ENCODE data around the gene CCDC192. TPM values are rescaled to one million over a fixed set of nuclear protein-coding genes. Genes with fewer than 3 reads are reported as not detected.

Gene CCDC192
- polyA plus RNA-seq, 1 donor from 2014 or later, result not detected

- Histone ChIP-seq H3K36me3 (ENCODE audit: insufficient read depth, low read length) (no peaks in the 10 kb centered on the region), H3K9ac (ENCODE audit: low read length) (no peak overlapping the region), H4K20me1 (ENCODE audit: insufficient read depth) (no peaks in the 10 kb centered on the region), H3K9me2 (ENCODE audit: insufficient read depth, low read length) (no peaks in the 10 kb centered on the region), H3K9me3 (ENCODE audit: low read length) (no peaks in the 10 kb centered on the region), H3K4me2 (ENCODE audit: low read length) (no peak overlapping the region), H3K4me3 (ENCODE audit: low read length) (no peak overlapping the region), H3F3A (ENCODE audit: insufficient read depth, low read length, poor library complexity, severe bottlenecking) (no peaks in the 10 kb centered on the region), H3K27ac (ENCODE audit: low read length) (no peak overlapping the region), H3K27me3 (ENCODE audit: insufficient read depth, low read depth, low read length) (no peaks in the 10 kb centered on the region), H2AFZ (ENCODE audit: low read depth, low read length) (no peak overlapping the region), H3K79me2 (replicated peaks; ENCODE audit: insufficient read depth, low read length) (no peaks in the 10 kb centered on the region)
- no peak for TF ChIP-seq SMC3 (conservative IDR thresholded peaks at IDR 0.05; ENCODE audit: poor library complexity)
- TF ChIP-seq RAD21 (conservative IDR thresholded peaks at IDR 0.05), result no peak
- no peak for TF ChIP-seq EP300 (conservative IDR thresholded peaks at IDR 0.05; ENCODE audit: poor library complexity, severe bottlenecking)
- no peak for TF ChIP-seq TAF1 (IDR thresholded peaks at IDR 0.05; ENCODE audit: low read depth)
- TF ChIP-seq REST (IDR thresholded peaks at IDR 0.05; ENCODE audit: borderline replicate concordance), result no peak
- no peak for TF ChIP-seq CTCF (IDR thresholded peaks at IDR 0.05; ENCODE audit: poor library complexity, severe bottlenecking)
- no peak for TF ChIP-seq EZH2 (IDR thresholded peaks at IDR 0.05; ENCODE audit: borderline replicate concordance, insufficient read depth, low read length, poor library complexity, severe bottlenecking)
- TF ChIP-seq MXI1 (conservative IDR thresholded peaks at IDR 0.05; ENCODE audit: poor library complexity, severe bottlenecking), result no peak
- TF ChIP-seq POLR2AphosphoS5 (IDR thresholded peaks at IDR 0.05), result no peak
These were observed 206.6 kb downstream of the CCDC192 start for GRCh38 chr5:127909821-127910220.

- no peak overlapping the region for H3K9ac ChIP-seq (ENCODE audit: low read length)
- H3F3A ChIP-seq (ENCODE audit: insufficient read depth, low read length, poor library complexity, severe bottlenecking), result no peaks in the 10 kb centered on the region
- no peaks in the 10 kb centered on the region for H3K27me3 ChIP-seq (ENCODE audit: insufficient read depth, low read depth, low read length)
- H4K20me1 ChIP-seq (ENCODE audit: insufficient read depth), result no peaks in the 10 kb centered on the region
- H2AFZ ChIP-seq (ENCODE audit: low read depth, low read length), result no peak overlapping the region
- no peaks in the 10 kb centered on the region for H3K9me3 ChIP-seq (ENCODE audit: low read length)
- H3K27ac ChIP-seq (ENCODE audit: low read length), result no peak overlapping the region
- no peaks in the 10 kb centered on the region for H3K36me3 ChIP-seq (ENCODE audit: insufficient read depth, low read length)
- H3K4me2 ChIP-seq (ENCODE audit: low read length), result no peak overlapping the region
- H3K4me3 ChIP-seq (ENCODE audit: low read length), result no peak overlapping the region
- TF ChIP-seq REST (IDR thresholded peaks at IDR 0.05; ENCODE audit: borderline replicate concordance), result no peak
- no peak for TF ChIP-seq EP300 (conservative IDR thresholded peaks at IDR 0.05; ENCODE audit: poor library complexity, severe bottlenecking)
- no peak for TF ChIP-seq TAF1 (IDR thresholded peaks at IDR 0.05; ENCODE audit: low read depth)
- TF ChIP-seq SMC3 (conservative IDR thresholded peaks at IDR 0.05; ENCODE audit: poor library complexity), result no peak
- no peak for TF ChIP-seq MXI1 (conservative IDR thresholded peaks at IDR 0.05; ENCODE audit: poor library complexity, severe bottlenecking)
- no peak for TF ChIP-seq POLR2AphosphoS5 (IDR thresholded peaks at IDR 0.05)
- no peak for TF ChIP-seq RAD21 (conservative IDR thresholded peaks at IDR 0.05)
- no peak for TF ChIP-seq CTCF (IDR thresholded peaks at IDR 0.05; ENCODE audit: poor library complexity, severe bottlenecking)
- no peak for TF ChIP-seq EZH2 (IDR thresholded peaks at IDR 0.05; ENCODE audit: borderline replicate concordance, insufficient read depth, low read length, poor library complexity, severe bottlenecking)
- no peaks in the 10 kb centered on the region for H3K79me2 ChIP-seq (replicated peaks; ENCODE audit: insufficient read depth, low read length)
- no peaks in the 10 kb centered on the region for H3K9me2 ChIP-seq (ENCODE audit: insufficient read depth, low read length)
These were observed 207.2 kb downstream of the CCDC192 start for GRCh38 chr5:127910307-127910956.

Measured in neural cell (in vitro differentiated cells).